Measurements from ENCODE around the gene GALNT18.
"Not testable (repeated sequence)": the region's sequence is repeated elsewhere in the genome, so short reads cannot be mapped to it uniquely, and the experiment has no call there.

The GALNT18 gene

DNA sequence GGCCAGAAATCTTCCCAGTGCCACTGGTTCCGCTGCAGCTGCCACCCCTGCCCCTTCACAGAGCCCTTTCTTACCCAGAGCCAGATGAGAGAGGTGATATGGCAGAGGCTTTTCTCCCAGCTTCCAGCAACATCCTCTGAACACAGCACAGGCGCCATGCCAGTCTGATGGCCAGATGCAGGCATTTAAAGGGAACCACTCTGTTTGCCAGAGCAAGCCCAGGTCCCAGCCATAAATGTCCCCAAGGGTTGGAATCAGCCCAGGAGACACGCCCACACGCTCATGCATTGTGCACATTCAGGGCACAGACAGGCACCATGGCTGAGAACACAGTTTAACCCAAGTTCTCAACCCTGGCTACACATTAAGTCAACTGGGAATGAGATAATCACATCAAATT is 154.5 kb downstream of the GALNT18 start:
- no peak for DNase-seq (ENCODE audit: low read depth in 1 of 2, low spot score in 1 of 2)

DNA sequence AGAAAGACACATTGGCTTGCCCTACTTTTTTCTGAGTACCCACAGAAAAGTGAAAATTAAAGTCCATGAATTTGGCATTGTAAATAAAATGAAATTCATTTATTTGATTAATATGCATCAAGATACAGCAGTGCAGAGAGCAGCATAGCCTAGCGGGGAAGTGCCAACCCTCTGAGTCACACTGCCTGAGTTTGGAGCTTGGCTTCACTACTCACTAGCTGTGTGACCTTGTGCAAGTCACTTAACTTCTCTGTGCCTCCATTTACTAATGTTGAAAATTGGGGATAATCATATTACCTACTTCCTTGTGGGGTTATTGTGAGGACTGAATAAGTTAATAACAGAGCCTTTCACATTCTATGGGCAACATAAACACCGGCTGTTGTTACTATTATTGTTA is 157.2 kb downstream of the GALNT18 start:
- DNase-seq (ENCODE audit: low read depth in 1 of 2, low spot score in 1 of 2): no peak

DNA sequence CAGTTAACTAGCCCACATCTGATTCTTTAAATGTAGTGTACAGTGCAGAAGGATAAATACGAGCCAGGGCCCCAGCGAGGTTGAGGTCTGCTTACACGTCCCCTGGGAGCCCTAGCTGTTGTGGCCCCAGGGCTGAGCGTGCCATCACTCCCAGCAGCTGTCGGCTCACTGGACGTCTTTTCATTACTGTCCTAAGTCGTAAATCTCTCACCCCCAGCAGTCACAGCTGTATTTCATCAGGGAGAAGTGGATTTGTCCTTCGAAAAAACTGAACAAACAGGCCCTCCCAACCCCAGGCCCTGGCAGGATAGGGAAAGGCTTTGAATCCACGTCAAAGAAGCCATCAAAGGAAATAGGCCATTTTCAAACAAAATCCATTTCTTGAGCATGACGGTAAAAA is 158.4 kb downstream of the GALNT18 start:
- DNase-seq (ENCODE audit: low read depth in 1 of 2, low spot score in 1 of 2): no peak

DNA sequence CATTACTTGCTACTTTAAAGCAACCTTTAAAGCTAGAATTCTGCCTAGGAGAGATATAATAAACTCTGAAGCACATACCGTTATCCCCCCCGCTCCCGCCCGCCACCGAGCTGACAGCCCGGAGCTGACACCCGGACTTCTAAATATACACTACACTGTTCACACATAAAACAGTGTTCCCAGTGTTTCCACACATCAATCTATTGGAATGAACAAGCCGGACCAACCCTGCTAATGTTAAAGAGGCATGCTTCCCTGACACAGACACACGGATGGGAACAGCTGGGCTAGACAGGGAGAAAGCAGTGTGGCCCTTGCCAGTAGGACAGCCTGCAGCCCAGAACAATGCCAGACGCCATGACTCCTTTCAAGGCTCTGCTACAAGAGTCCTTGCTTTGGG is 160.3 kb downstream of the GALNT18 start:
- no peak for DNase-seq (ENCODE audit: low read depth in 1 of 2, low spot score in 1 of 2)

DNA sequence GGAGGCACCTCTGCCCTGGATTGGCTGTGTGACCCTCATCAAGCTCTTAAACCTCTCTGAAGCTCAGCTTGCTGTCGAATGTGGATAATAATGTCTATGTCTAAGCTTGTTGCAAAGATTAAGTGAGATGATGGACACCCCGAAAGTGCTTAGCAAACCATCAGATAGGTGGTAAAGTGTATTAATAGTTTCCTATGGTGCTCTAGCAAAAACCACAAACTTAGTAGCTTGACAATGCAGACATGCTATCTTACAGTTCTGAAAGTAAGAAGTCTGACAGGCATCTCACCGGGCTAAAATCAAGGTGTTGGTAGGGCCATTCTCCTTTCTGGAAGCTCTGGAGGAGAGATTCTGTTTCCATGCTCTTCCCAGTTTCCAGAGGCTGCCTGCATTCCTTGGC is 162.2 kb downstream of the GALNT18 start:
- no peak for DNase-seq (ENCODE audit: low read depth in 1 of 2, low spot score in 1 of 2)

DNA sequence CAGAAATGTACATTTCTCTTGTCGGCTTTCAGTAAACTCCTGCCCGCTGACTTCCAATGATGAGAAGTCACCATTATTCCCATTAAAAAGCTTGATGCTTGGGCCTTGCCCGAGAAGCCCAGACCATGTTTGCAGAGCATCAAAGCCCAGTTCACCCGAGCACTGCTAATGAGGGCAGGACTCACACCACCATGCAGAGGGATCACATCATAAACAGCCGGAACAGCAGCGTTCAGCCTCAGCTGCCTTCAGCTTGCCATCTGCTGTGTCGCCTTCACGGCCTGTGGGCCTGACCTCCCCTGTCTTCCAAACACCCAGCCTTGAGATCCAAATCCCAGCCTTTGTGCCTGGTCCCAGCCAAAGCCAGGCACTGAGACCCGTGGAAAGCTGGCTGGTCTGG is 163.3 kb downstream of the GALNT18 start:
- no peak for DNase-seq (ENCODE audit: low read depth in 1 of 2, low spot score in 1 of 2)

DNA sequence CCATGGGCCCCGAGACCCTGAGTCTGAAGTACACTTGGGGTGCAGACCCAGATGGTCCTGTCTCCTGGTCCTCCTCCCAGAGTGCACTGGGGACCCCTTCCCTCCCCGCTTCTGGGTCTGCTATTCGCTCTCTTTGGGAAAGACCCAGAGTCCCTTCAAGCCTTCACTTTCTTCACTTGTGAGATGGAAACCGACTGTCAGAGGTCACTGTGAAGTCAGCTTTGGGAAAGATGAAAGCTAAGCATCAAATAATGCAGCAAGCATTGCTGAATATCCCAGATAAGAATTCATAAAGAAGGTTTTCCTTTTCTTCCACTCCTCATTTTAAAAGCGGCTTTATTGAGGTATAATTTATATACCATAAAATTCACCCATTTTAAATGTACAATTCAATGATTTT is 163.8 kb downstream of the GALNT18 start:
- DNase-seq (ENCODE audit: low read depth in 1 of 2, low spot score in 1 of 2): no peak

DNA sequence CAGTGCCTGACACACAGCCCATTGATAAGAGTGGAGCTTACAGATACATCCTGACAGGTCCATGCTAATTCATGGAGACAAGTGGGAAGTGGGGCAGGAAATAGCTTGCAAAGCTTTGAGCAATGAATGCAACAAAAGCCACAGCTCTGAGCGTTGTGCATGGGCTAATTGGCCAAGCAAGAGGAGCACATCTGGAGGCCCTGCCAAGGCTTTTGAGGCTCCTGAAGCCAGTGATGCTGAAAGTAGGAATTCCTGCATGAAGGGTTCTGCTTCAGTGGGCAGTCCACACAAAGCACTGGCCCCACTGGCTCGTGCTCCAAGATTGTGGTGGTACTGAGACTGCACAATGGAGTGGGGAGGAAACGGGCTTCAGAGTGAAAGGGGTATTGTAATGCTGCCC is 164.9 kb downstream of the GALNT18 start:
- DNase-seq (ENCODE audit: low read depth in 1 of 2, low spot score in 1 of 2): no peak

DNA sequence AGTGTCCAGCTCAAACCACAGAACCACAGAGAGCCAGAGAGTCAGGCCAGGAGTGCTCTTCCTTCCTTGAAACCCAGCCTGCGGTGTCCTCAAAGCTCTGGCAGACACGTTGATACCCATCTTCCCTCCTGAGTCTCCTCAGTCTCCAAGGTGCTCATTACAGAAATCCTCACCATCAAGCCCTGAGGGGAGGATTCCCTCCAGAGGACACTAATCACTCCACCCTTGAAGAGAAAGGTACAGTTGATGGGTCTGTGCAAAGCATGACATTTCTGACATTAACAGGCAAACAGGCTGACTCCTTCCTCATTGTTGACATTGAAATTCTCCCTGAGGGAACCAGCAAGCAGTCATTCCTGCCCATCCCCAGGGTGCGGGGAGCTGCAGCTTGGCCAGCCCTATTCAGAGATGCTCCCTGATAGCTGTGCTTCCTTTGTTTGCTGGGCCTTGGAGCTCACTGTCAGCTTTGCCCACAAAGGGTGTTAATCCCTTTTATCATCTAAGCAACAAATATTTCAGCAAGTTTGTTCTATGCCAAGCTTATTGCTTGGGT is 167.1 kb downstream of the GALNT18 start:
- no peak for DNase-seq (ENCODE audit: low read depth in 1 of 2, low spot score in 1 of 2)

DNA sequence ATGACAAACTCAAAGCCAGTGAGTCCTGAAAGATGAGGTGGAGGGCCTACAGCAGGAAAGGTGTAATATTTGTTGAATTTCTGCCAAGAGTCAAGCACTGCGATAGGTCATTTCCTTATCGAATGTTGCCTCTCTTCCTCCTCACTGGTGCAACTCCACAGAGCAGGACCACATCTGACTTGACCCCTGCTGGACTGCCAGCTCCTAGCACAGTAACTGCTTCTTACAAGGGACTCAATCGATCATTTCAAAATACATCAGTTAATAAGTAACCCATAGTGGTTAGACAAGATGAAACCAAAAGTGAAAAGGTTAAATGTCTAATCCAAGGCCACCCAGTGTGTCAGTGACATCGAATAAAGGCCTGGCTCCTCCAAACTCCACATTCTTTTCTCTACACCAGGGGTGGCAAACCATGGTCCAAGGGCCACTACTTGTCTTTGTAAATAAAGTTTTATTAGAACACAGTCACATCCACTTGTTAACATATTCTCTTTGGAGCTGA is 170.3 kb downstream of the GALNT18 start:
- DNase-seq (ENCODE audit: low read depth in 1 of 2, low spot score in 1 of 2): no peak

DNA sequence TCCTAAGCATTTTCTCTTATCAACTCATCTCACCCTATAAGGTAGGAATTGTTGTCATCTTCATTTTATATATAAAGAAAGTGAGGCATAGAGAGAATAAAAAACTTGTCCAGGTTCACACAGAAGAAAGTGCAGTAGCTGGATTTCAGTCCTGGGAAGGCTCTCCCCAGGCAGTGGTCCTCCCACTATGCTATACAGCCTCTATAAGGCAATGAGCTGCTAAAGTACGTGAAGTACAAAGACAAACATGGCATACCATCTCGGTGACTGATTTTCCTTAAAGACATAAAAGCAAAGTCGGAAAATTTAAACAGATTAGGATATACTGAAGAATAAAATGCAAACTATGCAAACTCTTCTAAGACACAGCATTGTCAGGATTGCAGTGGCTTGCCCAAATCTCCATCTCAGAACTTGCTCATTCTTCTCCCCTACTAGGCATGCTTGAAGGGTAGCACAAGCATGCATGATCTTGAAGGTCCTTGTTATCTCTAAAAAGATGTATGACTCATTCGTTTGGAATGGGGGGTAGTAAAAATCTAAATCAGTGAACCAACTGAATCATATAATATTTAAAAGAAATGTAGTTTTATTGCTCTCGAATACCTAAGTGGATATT is 171.0 kb downstream of the GALNT18 start:
- no peak for DNase-seq (ENCODE audit: low read depth in 1 of 2, low spot score in 1 of 2)

DNA sequence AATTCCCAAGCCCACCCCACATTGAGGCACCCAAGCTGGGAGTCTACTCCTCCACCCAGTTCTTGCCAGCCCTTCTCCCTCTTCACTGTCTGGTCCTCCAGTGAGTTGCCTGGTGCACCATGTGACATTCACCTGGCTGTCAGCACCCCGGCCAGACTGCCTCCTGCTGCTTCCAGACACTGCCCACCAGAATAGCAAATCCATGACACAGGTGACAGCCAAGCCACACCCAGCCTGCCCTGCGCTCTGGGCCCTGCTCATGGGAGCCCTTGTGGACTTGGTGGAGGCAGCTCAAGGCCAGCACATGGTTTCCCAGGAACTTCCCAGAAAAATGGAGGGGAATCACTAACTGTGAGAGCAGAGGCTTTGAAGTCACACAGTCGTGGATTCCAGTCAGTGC is 172.5 kb downstream of the GALNT18 start:
- no peak for DNase-seq (ENCODE audit: low read depth in 1 of 2, low spot score in 1 of 2)

DNA sequence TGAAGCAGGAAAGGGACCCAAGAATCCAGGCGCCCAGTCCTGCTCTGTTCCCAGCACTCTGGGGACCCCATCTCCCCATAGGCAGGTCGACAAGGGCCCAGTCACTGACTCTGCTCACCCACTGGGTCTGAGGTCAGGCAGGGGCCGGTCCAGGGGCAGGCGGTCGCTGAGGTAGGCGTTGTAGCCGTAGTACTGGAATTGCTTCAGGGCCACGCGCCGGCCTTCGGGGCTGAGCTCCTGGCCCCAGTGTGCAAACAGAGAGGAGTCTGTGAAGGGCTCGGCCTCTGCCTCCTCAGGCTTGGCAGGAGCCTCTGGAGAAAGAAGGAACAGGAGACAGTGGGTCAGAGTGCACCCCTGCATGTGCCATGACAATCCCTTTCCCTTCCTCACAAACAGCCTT is 173.2 kb downstream of the GALNT18 start:
- DNase-seq (ENCODE audit: low read depth in 1 of 2, low spot score in 1 of 2): no peak

DNA sequence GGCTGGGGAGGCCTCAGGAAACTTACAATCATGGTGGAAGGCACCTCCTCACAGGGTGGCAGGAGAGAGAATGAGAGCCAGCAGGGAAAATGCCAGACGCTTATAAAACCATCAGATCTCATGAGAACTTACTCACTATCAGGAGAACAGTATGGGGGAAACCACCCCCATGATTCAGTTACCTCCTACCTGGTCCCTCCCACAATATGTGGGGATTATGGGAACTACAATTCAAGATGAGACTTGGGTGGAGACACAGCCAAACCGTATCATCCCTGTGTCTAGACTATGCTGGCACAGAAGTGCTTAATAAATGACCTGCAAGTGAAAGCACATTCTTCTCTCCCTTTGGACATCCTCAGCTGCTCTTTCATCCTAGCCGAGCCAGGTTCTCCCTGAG is 174.2 kb downstream of the GALNT18 start:
- DNase-seq (ENCODE audit: low read depth in 1 of 2, low spot score in 1 of 2): not testable (repeated sequence)

DNA sequence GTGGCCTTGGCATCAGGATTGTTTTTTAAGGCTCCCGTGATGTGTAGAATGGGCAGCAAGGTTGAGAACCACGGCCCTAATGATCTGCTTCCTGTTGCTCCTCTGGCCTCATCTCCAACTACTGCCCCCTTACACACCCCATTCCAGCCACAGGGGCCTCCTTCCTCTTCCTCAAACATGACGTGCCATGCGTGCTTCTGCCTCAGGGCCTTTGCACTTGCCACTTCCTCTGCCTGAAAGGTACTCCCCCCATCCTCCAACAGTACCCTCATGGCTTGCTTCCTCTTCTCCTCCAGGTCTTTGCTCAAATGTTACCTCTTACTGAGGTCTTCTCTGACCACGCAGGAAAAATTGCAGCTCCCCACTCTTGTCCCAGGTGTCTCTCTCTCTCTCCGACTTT is 174.8 kb downstream of the GALNT18 start:
- DNase-seq (ENCODE audit: low read depth in 1 of 2, low spot score in 1 of 2): no peak

DNA sequence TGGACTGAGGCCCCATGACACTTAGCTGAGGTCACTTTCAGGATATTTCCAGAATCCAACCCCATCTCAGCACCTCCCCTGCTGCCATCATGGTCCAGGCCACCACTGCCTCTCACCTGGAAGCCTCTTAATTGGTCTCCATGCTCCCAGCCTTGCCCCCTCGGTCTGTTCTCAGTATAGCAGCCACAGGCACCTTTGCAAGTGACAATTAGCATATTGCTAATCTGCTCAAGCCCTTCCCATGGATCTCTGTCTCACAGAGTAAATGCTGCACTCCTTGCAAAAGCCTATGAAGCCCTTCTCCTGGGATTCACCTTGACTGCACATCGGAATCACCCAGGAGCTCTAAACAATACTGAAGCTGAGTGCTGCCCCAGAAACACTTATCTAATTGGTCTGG is 175.2 kb downstream of the GALNT18 start:
- no peak for DNase-seq (ENCODE audit: low read depth in 1 of 2, low spot score in 1 of 2)

DNA sequence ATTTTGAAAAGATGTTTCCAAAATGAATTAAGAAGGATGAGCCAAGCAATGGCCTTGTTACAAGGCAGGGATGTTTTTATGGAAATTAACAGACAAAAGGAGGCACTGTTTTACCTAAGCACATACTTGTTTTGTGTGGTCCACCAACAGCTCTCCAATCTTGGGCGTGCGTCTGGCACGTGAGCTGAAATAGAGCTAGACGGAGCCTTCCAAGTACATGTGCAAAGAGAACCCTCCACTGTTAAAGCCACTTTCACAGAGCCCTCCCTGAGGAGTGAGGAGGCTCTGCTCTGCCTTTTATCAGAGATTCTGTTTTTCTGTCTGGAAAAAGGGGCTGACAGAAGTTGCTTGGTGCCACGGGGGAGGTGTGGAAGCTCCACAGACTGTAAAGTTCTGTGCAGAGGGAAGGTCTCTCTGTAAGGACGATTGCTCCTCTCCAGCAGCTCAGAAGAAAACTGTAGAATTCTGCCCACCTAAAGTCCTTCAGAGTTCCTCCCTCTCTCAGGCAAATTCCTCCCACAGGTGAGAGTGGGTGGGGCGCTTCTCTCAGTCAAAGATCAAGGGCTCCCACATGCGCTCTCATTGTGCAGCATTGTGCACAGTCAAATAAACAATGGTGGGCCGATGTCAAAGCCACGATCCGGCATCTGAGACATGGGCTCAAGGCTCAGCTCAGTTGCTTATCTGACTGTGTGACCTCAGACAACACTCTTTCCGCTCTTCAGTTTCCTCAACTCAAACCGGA is 176.2 kb downstream of the GALNT18 start:
- DNase-seq (ENCODE audit: low read depth in 1 of 2, low spot score in 1 of 2): no peak

DNA sequence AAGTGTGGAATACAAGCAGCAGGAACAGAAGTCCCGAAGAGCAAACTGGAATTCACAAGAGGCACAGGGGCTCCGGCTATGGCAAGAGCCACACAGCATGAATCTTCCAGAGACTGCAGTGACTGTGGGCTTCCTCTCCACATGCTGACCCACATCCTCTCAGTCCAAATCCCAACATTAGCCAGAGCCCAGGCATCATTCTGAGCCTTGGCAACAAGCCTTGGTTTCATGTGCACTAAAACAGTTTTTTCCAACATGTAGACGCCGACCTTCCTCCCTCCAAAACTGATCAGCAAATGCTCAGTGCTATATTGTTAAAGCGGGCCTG is 177.0 kb downstream of the GALNT18 start:
- DNase-seq (ENCODE audit: low read depth in 1 of 2, low spot score in 1 of 2): no peak

DNA sequence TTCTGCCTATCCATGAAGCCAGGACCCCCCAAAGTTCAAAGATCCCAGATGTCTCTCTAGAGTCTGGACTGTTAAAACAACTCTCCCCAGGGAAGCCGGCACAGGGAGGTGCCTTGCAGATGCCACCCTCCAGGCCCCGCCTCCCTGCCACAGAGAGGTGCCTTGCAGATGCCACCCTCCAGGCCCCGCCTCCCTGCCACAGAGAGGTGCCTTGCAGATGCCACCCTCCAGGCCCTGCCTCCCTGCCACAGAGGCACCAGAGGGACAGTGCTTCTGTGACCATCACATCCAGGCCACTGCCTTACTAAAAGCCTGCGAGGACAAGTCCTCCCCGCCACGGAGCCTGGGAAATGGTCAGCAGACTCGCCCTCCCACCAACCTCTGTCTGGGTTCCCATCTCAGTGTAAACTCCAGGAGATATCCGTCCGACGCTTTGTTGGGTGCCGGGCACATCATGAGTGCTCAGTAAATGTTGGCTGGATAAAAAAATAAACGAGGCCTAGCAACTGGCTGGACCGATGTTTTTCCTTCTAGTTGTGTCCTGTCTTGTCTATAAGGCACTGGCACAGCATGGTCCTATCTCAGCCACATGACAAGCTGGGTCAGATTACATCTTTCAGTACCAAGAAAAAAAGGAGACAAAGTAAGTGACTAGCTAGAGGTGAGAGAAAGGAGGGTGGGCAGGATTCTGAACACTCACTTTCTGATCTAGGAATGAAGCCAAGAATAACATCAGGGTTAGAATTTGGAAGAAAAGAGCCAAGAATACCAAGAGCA is 177.6 kb downstream of the GALNT18 start:
- DNase-seq (ENCODE audit: low read depth in 1 of 2, low spot score in 1 of 2): no peak

DNA sequence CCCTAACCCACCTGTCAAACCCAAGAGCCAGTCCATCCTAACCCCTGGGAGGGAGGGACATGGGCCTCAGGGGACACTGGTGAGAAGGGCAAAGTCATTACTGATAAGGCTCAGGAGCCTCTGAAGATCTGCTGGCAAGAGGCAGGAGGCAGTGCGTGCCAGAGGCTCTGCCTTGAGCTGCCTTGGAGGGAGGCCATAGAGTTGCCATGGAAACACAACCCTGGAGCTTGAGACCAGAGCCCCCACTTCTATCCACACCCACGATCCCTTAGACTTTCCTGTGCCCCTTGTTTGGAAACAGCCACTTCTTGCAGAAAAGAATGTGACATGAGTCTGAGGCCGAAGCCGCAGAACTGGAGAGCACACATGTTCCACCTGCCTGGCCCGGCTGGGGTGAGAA is 179.0 kb downstream of the GALNT18 start:
- no peak for DNase-seq (ENCODE audit: low read depth in 1 of 2, low spot score in 1 of 2)

DNA sequence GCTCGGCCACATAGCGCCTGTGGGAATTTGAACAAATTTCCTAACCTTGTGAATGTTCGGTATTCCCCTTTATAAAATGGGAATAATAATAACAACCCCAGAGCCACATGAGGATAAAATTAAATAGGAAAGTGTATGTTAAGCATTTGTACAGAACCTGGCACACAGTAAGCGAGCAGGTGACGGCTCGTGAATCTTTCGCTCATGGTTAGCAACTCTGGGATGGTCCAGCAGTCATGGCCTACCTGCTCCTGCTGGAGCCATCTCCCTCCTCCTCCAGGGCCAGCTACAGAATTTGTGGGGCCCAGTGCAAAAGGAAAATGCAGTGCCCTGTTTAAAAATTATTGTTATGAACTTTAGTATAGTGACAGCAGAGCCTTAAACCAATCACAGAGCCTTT is 180.3 kb downstream of the GALNT18 start:
- DNase-seq (ENCODE audit: low read depth in 1 of 2, low spot score in 1 of 2): no peak

DNA sequence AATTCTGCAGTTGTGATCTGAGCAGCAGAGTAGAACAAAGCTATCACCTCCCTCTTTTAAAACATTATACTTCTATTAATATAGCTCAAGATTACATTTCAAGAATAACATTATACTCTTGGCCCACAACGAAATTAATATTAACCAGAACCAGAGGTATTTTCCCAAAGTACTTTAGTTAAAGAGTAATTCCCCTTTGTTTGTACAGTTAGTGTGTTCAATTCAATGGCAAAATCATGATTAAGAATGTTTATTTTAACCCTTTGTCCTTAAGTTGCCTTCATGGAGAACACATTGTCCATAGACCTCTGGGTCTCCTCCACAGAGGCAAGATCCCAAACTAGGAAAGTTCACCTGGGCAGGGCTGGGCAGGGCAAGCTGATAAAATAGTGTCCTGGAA is 180.7 kb downstream of the GALNT18 start:
- DNase-seq (ENCODE audit: low read depth in 1 of 2, low spot score in 1 of 2): no peak
